Activated CD4-positive, CD25-positive, alpha-beta regulatory T cell (primary cell): ENCODE results near the gene BEGAIN.

Source experiments
- DNase-seq, 4 experiments: peaks; one replicate each; lab custom pipeline; 2025; lab: John Stamatoyannopoulos, UW

Gene BEGAIN

GRCh38 chr14:100581228-100582145, 5.7 kb downstream of the BEGAIN start:
- DNase-seq: no peak

DNA sequence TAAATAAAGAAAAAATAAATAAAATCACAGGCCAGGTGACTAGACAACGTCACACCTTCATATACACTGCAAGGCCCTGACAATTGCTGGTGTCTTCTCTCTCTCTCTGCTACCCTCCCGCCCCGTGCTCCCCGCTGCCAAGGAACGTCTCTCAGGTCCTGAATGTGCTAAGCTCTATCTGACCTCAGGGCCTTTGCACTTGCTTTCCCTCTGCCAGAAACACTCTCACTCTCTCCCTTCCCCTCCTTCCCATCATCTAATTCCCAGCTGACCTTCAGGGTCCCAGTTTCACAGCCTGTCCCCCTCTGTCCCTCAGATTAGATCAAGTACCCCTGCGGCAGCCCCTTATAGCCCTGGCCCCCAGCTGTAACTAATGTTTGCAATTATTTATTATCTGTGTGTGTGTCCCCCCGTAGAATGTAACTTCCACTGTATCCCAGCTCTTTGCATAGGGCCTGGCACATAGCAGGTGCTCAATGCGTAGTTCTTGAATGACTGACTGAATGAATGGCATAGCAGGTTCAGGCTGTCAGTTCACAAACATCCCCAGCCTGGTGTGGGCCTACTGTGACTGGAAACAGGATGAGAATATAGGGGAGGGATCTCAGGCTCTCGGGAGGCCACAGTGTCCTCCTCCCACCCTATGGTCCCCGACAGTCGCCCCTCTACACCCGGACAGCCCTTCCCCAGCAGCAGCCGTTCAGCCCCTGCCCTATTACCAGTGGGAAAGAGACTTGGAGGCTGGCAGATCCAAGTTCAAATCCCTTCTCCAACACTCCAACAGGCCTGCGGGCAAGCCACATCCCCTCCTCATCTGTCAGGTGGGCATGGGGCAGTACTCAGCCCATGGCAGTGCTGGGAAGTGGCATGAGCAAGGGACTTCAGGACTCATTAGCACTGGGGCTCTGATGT, 6.6 kb downstream of the BEGAIN start:
- DNase-seq: no peak

- DNase-seq: no peak
Observed at GRCh38 chr14:100578552-100578951, 8.7 kb downstream of the BEGAIN start.

GRCh38 chr14:100577986-100578431, 9.2 kb downstream of the BEGAIN start:
- no peak for DNase-seq

- no peak for DNase-seq
Observed at GRCh38 chr14:100577321-100577985, 9.8 kb downstream of the BEGAIN start.

DNA sequence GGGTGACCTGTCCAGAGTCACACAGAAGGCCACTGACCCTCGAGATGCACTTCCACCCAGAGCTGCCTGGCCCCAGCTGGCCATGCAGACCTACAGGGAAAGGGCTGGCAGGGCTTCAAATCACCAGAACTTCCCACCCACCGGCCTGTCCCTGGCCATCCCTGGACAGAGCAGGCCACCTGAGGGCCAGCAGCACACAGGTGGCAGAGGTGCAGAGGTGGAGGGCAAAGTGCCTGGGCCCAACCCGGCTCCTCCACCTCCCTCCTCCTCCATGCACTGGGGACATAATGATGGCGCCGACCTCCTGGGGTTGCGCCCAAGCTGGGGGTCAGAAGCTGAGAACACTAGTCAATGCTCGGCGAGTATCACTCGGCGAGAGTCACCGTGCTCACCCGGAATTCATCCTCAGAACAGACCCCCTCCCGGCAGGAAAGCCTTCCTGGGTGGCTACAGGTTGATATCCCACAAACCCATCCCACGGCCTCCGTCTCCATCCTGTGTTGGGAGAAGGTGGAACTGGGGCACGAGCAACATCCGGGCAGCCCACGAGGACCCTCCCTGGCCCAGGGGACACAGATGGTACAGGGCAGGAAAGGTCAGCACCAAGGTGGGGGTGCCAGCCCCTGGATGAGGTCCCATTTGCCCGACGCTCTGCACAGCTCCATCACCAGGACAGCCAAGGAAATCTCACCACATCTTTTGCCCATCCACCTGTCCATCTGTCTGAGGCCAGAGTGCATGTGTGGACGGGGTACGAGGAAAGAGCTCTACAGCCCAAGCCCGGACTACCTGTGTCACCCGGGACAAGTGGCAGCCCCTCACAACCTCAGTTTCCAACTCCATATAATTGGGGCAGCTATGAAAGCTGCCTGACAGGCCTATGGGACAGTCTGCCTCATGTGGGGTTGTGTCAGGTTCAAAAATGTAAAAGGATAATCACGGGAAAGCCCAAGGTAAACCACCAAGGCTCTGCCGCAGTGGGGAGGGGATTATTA, 10.8 kb downstream of the BEGAIN start:
- DNase-seq: no peak

DNA sequence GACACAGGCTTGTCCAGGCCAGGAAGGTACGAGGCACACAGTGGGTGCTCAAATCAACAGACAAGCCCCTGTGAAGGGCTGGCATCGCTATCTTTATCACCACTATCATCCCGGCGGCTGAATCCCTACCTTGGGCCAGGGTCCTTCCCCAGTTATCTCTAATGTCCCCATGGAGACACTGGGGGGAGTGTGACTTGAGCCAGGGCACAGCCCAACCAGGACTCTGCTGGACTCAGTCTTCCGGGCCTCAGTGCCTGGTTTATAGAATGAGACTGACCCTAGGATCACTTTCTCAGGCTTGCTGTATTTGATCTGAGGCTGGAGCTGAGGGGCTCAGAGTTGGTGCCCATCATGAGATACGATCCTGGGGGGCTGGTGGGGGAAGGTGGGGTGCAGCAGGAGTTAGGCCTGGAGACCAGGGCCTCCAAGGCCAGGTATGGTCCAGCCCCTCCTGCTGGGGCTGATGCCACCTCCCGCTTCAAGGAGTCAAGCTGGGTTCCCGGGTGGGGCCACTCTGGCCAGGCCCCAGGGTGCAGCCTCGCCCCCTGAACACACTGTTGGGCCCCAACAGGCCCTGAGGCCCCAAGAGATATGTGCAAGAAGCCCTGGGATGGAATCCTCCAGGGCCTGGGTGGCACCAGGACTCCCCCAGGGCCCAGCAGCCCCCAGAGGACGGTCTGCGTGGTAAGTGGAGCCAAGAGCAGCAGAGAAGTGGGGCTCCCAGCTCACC, 11.8 kb downstream of the BEGAIN start:
- DNase-seq: no peak

- no peak for DNase-seq
Observed at GRCh38 chr14:100574642-100575031, 12.6 kb downstream of the BEGAIN start.

DNA sequence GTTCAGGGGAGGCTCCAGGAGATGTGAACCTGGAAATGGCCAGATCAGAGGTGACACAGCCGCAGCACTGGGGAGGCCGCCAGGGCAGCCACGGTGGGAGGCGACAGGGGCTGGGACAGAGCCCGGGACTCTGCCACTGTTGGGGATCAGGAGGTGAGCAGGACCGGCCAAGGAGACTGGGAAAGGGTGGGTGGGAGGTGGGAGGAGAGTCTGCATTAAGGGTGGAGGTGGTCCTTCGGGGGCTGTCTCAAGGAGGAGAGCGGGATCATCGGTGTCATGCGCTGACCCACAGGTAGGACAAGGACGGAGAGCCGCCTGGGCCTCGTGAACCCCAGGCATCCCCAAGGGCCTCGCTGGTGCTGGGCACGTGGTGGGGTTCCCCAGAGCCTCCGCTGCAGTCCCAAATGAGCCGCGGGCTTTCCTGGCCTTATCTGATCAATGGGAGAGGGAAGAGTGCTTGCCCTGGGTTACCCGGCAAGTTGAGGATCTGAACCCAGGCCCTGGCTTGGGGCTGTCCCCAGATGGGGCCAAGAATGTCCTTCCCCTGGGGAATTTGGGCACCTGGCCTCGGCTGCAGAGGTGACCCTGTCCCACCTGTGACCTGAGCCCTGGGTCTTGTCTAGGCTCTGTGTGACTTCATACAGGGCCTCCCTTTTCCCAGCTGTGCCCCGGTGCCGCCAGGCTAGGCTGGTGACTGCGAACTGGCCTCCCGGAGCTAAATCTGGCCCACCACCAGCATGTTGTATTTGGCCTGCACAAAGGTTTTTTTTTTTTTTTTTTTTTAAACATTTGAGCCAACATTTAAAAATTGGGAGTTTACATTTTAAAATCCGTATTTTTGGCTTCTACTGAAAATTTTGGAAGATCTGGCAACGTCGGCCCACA, 13.2 kb downstream of the BEGAIN start:
- DNase-seq: no peak

GRCh38 chr14:100573002-100573756, 14.0 kb downstream of the BEGAIN start:
- DNase-seq: no peak

GRCh38 chr14:100572543-100572942, 14.7 kb downstream of the BEGAIN start:
- DNase-seq: no peak

DNA sequence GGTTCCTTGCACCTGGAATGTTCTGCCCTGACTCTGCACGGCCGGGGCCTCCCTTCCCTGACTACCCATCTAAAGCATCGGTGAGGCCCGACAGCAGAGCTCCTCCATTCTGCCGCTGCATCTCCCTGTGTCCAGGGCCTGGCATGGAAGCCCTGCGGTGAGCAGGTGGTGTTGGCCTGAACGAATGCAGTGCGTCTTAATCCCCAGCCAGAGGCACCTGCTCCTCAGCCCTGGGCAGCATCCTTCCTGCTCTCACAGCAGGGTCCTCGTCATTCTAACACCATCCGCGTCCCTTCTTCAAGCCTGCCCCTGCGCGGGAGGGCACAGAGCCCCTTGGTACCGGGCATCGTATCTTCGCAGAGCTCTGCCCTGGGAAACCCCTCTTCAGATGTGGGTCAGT, 15.4 kb downstream of the BEGAIN start:
- DNase-seq: no peak

- DNase-seq: no peak
Observed at GRCh38 chr14:100570726-100571454, 16.3 kb downstream of the BEGAIN start.

GRCh38 chr14:100569734-100570286, 17.4 kb downstream of the BEGAIN start:
- no peak for DNase-seq

DNA sequence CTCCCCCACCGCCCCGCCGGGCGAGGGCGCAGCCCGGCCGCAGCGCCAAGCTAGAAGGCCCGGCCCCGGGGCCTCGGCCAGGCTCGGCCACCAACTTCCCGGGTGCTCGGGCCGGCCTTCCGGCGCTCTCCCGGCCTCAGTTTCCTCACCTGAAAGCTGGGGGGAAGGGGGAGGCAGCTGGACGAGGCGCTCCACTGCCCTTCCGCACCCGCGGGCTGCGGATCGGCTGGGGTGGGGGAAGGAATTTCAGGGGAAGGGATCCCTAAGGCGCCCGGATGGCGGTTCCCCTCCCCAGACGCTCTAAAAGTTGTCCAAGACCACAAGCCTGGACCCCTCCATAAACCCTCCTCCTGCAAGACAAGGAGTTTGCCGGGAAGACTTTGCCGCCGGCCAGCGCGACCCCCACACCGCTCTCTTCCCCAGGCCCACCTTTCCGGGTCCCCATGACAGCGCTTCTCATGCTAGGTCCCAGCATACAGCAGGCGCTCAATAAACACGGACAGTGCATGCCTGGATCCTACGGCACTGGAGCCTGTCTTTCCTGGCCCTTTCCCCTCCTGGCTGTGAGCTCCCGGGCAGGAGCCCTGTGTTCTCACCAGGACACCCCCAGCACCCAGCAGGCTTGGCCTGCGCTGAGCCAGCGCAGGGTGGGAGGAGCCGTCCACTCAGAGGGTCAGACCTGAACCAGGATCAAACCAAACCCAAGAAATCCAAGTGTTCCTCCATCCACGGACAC, 18.1 kb downstream of the BEGAIN start:
- DNase-seq: no peak

DNA sequence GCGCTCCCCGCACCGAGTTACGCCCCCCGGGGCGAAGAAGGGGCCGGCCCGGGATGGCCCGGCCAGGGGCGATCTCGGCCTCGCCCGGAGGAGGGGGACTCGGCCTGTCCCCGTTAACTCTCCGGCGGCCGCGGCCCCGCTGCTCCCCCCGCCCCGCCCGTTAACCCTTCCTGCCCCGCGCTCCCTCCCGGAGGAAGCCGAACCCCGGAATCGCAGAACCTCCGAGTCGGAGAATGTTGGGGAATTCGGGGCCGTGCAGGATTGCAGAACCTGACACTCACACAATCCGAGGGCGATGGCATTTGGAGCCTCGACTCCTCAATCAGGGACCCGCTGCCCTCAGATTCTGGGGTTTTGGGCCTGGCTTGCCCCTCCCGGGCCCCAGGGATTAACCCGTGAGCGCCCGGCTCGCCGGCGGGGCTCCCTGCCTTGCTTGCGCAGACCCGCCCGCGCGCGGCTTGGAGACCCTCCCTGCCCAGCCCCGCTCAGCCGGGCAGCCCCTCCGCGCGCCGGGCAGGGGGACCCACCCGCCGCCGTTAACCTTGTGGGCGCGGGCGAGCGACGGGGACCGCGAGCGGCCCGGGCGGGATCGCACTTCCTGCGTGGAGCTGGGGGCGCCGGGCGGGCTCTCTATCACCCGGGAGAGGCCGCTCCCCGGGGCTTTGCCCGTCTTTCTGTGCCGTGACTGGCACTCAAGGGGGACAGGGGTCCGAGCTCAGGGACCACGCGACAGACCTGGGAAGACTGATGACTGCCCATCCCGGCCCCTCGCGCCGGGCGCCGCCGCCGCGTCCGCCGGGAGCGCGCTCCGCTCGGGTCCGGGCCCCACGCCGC, 18.8 kb downstream of the BEGAIN start:
- DNase-seq: no peak
